Glutamatergic neuron (in vitro differentiated cells): ENCODE data around the gene PLA2G2C. TPM values are rescaled to one million over a fixed set of nuclear protein-coding genes. Genes with fewer than 3 reads are reported as not detected.

Experiments
- DNase-seq: peaks from one replicate; pipeline ENCODE4 v3.0.0; 2022
- H3K27ac Mint-ChIP-seq: one replicate; pipeline ENCODE4 v1.8.0; 2020; ENCODE audit warnings: mild to moderate bottlenecking, mixed read lengths, inconsistent platforms; ENCODE audit not compliant: unreplicated experiment
- H3K27me3 Mint-ChIP-seq: one replicate; pipeline ENCODE4 v1.8.0; 2020; ENCODE audit warnings: mild to moderate bottlenecking, moderate library complexity, mixed read lengths, inconsistent platforms; ENCODE audit not compliant: unreplicated experiment
- H3K36me3 Mint-ChIP-seq: one replicate; pipeline ENCODE4 v1.8.0; 2020; ENCODE audit warnings: mild to moderate bottlenecking, mixed read lengths, inconsistent platforms; ENCODE audit not compliant: unreplicated experiment
- H3K4me1 Mint-ChIP-seq: one replicate; pipeline ENCODE4 v1.8.0; 2020; ENCODE audit warnings: mild to moderate bottlenecking, low read depth, mixed read lengths, inconsistent platforms; ENCODE audit not compliant: unreplicated experiment
- H3K4me3 Mint-ChIP-seq: one replicate; pipeline ENCODE4 v1.8.0; 2020; ENCODE audit warnings: mild to moderate bottlenecking, mixed read lengths, inconsistent platforms; ENCODE audit not compliant: unreplicated experiment
- H3K9me3 Mint-ChIP-seq: one replicate; pipeline ENCODE4 v1.8.0; 2020; ENCODE audit warnings: mild to moderate bottlenecking, moderate library complexity, mixed read lengths, inconsistent platforms; ENCODE audit not compliant: unreplicated experiment
- CTCF ChIP-seq: fragments of 200-600 bp; sonication (generic); IDR thresholded peaks from one replicate; pipeline ENCODE4 v1.5.0; 2021; ENCODE audit not compliant: partially characterized antibody, unreplicated experiment
- total RNA-seq: library from RNA; stranded (reverse); fragmentation: NEBNext Ultra II Directional; extraction: Animal tissue kit (Norgen Biotek cat#: 25700); gene quantifications from one replicate; pipeline ENCODE4 v1.2.1, GENCODE V29; 2021; ENCODE audit not compliant: unreplicated experiment

The PLA2G2C gene
- total RNA-seq, 1 donor from 2014 or later, result not detected

- DNase-seq, result no peak
- TF ChIP-seq CTCF, result no peak
- peaks cover 3% of the 10 kb centered on the region for H3K4me1 Mint-ChIP-seq
- no peaks in the 10 kb centered on the region for H3K36me3 Mint-ChIP-seq
- no peak overlapping the region for H3K27ac Mint-ChIP-seq
- no peak overlapping the region for H3K4me3 Mint-ChIP-seq
- H3K27me3 Mint-ChIP-seq, result peaks cover 6% of the 10 kb centered on the region
- H3K9me3 Mint-ChIP-seq, result peaks cover 4% of the 10 kb centered on the region
Measured at GRCh38 chr1:20194224-20194623, 7.9 kb upstream of the PLA2G2C start.

- H3K4me3 Mint-ChIP-seq, result no peak overlapping the region
- no peak for TF ChIP-seq CTCF
- DNase-seq, result no peak
- no peaks in the 10 kb centered on the region for H3K36me3 Mint-ChIP-seq
- peaks cover 3% of the 10 kb centered on the region for H3K4me1 Mint-ChIP-seq
- H3K27ac Mint-ChIP-seq, result no peak overlapping the region
- H3K27me3 Mint-ChIP-seq, result peaks cover 9% of the 10 kb centered on the region
- H3K9me3 Mint-ChIP-seq, result peaks cover 4% of the 10 kb centered on the region
Measured at GRCh38 chr1:20192871-20193411, 6.6 kb upstream of the PLA2G2C start.

- TF ChIP-seq CTCF, result no peak
- H3K36me3 Mint-ChIP-seq, result no peaks in the 10 kb centered on the region
- H3K27ac Mint-ChIP-seq, result no peak overlapping the region
- peaks cover 9% of the 10 kb centered on the region for H3K27me3 Mint-ChIP-seq
- no peak overlapping the region for H3K4me3 Mint-ChIP-seq
- peaks cover 2% of the 10 kb centered on the region for H3K9me3 Mint-ChIP-seq
- no peak for DNase-seq
- peaks cover 3% of the 10 kb centered on the region for H3K4me1 Mint-ChIP-seq
Measured at GRCh38 chr1:20192364-20192763, 6.0 kb upstream of the PLA2G2C start.

- peaks cover 2% of the 10 kb centered on the region for H3K9me3 Mint-ChIP-seq
- no peak overlapping the region for H3K4me3 Mint-ChIP-seq
- H3K4me1 Mint-ChIP-seq, result peaks cover 5% of the 10 kb centered on the region
- no peak for DNase-seq
- H3K27me3 Mint-ChIP-seq, result peaks cover 9% of the 10 kb centered on the region
- no peak overlapping the region for H3K27ac Mint-ChIP-seq
- no peak for TF ChIP-seq CTCF
- no peaks in the 10 kb centered on the region for H3K36me3 Mint-ChIP-seq
Measured at GRCh38 chr1:20191266-20191825, 5.0 kb upstream of the PLA2G2C start.

- Mint-ChIP-seq H3K36me3 (no peaks in the 10 kb centered on the region), H3K9me3 (peaks cover 2% of the 10 kb centered on the region), H3K4me1 (peaks cover 7% of the 10 kb centered on the region), H3K27me3 (peaks cover 9% of the 10 kb centered on the region), H3K27ac (no peak overlapping the region), H3K4me3 (no peak overlapping the region)
- no peak for DNase-seq
- TF ChIP-seq CTCF, result no peak
Measured at GRCh38 chr1:20190256-20191160, 4.2 kb upstream of the PLA2G2C start.
